Gastrocnemius medialis (tissue), 4 donors: ENCODE results near the gene STAM.

Experiments
- CTCF ChIP-seq, 5 experiments: fragments of 450-650 bp in 3 of 5; fragments of 200-600 bp in 2 of 5; sonication (generic) in 2 of 5; IDR thresholded peaks in 4 of 5; conservative IDR thresholded peaks in 1 of 5; 1 replicate in 4 of 5; 2 replicates in 1 of 5; pipeline ENCODE4 v1.5.1; 2016 to 2019; ENCODE audit warnings: antibody characterized with exemption in 5 of 5, mild to moderate bottlenecking in 3 of 5, moderate library complexity in 3 of 5
- POLR2A ChIP-seq, 2 donors: fragments of 450-650 bp; IDR thresholded peaks; one replicate each; pipeline ENCODE4 v1.6.1; 2017; ENCODE audit warnings: antibody characterized with exemption in 2 of 2, mild to moderate bottlenecking in 2 of 2, moderate library complexity in 2 of 2

- TF ChIP-seq CTCF (IDR thresholded peaks at IDR 0.05 in 4 of 5, conservative IDR thresholded peaks at IDR 0.05 in 1 of 5) (peak; percentile 80 to 89 (median 81)), POLR2A (IDR thresholded peaks at IDR 0.05) (no peak)
Measured at GRCh38 chr10:17742918-17743317, 99.0 kb downstream of the STAM start.
